GM12878 (cell line): Measurements from ENCODE around the gene GPR108. TPM values are rescaled to one million over a fixed set of nuclear protein-coding genes. Genes with fewer than 3 reads are reported as not detected.

Source experiments
- ATAC-seq: fragments of 200-7000 bp; cut with Tn5 transposase; 3 replicates; pipeline ENCODE4 v1.9.1; 2020; ENCODE audit warnings: mild to moderate bottlenecking, moderate library complexity
- BruUV-seq: library from RNA; stranded (reverse); fragments of 400-500 nt; replicated peaks from 2 replicates; lab custom pipeline; 2021; lab: Mats Ljungman, UMichigan
- CTCF ChIA-PET: fragments of 300-600 bp; sonication (Branson Sonifier 250); formaldehyde crosslinking; extraction: SDS; loops from one replicate; lab custom pipeline; 2021; ENCODE audit warnings: inconsistent platforms; lab: Yijun Ruan, JAX
- POLR2A ChIA-PET: fragments of 350-600 bp; formaldehyde crosslinking; extraction: SDS; loops from one replicate; lab custom pipeline; 2021; ENCODE audit warnings: inconsistent platforms; lab: Charles Lee
- RAD21 ChIA-PET: fragments of 300-600 bp; sonication (Branson Sonifier 250); formaldehyde crosslinking; loops from one replicate; lab custom pipeline; 2023; ENCODE audit warnings: antibody characterized with exemption; ENCODE audit not compliant: unreplicated experiment; lab: Charles Lee
- SMC1A ChIA-PET: fragments of 300-600 bp; sonication (Branson Sonifier 250); formaldehyde crosslinking; loops from one replicate; lab custom pipeline; 2023; ENCODE audit not compliant: unreplicated experiment, uncharacterized antibody; lab: Charles Lee
- DNase-seq: peaks from one replicate; pipeline ENCODE4 v3.0.0-alpha.2; 2011; ENCODE audit warnings: low read depth, low spot score
- FAIRE-seq: peaks from 3 replicates; lab custom pipeline; 2011; peaks lifted over from hg19 to GRCh38; lab: Jason Lieb, UNC
- H2AFZ ChIP-seq: 2 replicates; pipeline ENCODE4 v1.6.0; 2011; ENCODE audit warnings: low read depth, low read length, control low read depth; ENCODE audit not compliant: control insufficient read depth
- H3K27ac ChIP-seq: 2 replicates; pipeline ENCODE4 v1.5.1; 2011; ENCODE audit warnings: control low read depth; ENCODE audit not compliant: control insufficient read depth, insufficient read depth
- H3K27me3 ChIP-seq, 2 experiments: replicated peaks in 1 of 2; 2 replicates each; pipeline versions ENCODE4 v1.6.0 to v1.6.1; 2011; ENCODE audit warnings: low read length in 1 of 2; ENCODE audit not compliant: control insufficient read depth in 2 of 2, insufficient read depth in 2 of 2
- H3K36me3 ChIP-seq, 2 experiments: 2 replicates each; pipeline ENCODE4 v1.5.1; 2011; ENCODE audit warnings: low read length in 1 of 2; ENCODE audit not compliant: control insufficient read depth in 2 of 2, insufficient read depth in 2 of 2
- H3K4me1 ChIP-seq: 2 replicates; pipeline ENCODE4 v1.6.1; 2011; ENCODE audit warnings: mild to moderate bottlenecking, low read length, moderate library complexity, mixed read lengths; ENCODE audit not compliant: control insufficient read depth, insufficient read depth
- H3K4me2 ChIP-seq: 2 replicates; pipeline ENCODE4 v1.6.0; 2011; ENCODE audit warnings: control low read depth; ENCODE audit not compliant: control insufficient read depth, insufficient read depth
- H3K4me3 ChIP-seq: fragments of 200-600 bp; sonication (generic); 2 replicates; pipeline ENCODE4 v1.5.1; 2016
- H3K79me2 ChIP-seq: 2 replicates; pipeline ENCODE4 v1.6.0; 2011; ENCODE audit warnings: low read length; ENCODE audit not compliant: control insufficient read depth, insufficient read depth
- H3K9ac ChIP-seq: 2 replicates; pipeline ENCODE4 v1.8.0; 2011; ENCODE audit warnings: low read length, control low read depth, mixed read lengths; ENCODE audit not compliant: control insufficient read depth, insufficient read depth
- H3K9me3 ChIP-seq: replicated peaks from 3 replicates; pipeline ENCODE4 v1.5.1; 2011; ENCODE audit warnings: mild to moderate bottlenecking, low read length; ENCODE audit not compliant: control insufficient read depth, insufficient read depth
- H4K20me1 ChIP-seq: 2 replicates; pipeline ENCODE4 v1.6.0; 2011; ENCODE audit not compliant: control insufficient read depth, insufficient read depth
- CHD2 ChIP-seq: IDR thresholded peaks from 2 replicates; pipeline ENCODE4 v1.6.1; 2011; ENCODE audit warnings: low read depth, low read length, improper control_type of control experiment, borderline replicate concordance
- HDGF ChIP-seq: fragments of 450-650 bp; IDR thresholded peaks from 2 replicates; pipeline ENCODE4 v1.6.1; 2016; ENCODE audit warnings: antibody characterized with exemption
- KLF5 ChIP-seq: fragments of 450-650 bp; IDR thresholded peaks from 2 replicates; pipeline ENCODE4 v1.6.1; 2014; ENCODE audit warnings: mild to moderate bottlenecking; ENCODE audit not compliant: partially characterized antibody
- LARP7 ChIP-seq: fragments of 450-650 bp; IDR thresholded peaks from 2 replicates; pipeline ENCODE4 v1.6.1; 2017; ENCODE audit warnings: mild to moderate bottlenecking
- MEF2B ChIP-seq: fragments of 450-650 bp; IDR thresholded peaks from 2 replicates; pipeline ENCODE4 v1.6.1; 2018; ENCODE audit warnings: mild to moderate bottlenecking, moderate library complexity; ENCODE audit not compliant: partially characterized antibody, poor library complexity, severe bottlenecking
- NRF1 ChIP-seq: conservative IDR thresholded peaks from 2 replicates; pipeline ENCODE4 v1.6.1; 2011; ENCODE audit warnings: mild to moderate bottlenecking, low read depth, low read length, improper control_type of control experiment
- POU2F2 ChIP-seq: IDR thresholded peaks from 3 replicates; pipeline ENCODE4 v1.6.1; 2011; ENCODE audit warnings: low read depth, mild to moderate bottlenecking, low read length, borderline replicate concordance
- RB1 ChIP-seq: fragments of 450-650 bp; formaldehyde crosslinking; IDR thresholded peaks from 2 replicates; pipeline ENCODE4 v1.6.1; 2017; ENCODE audit warnings: mild to moderate bottlenecking, borderline replicate concordance
- RUNX3 ChIP-seq: IDR thresholded peaks from 2 replicates; pipeline ENCODE4 v1.6.1; 2012; ENCODE audit warnings: low read length, inconsistent platforms
- SMC3 ChIP-seq: IDR thresholded peaks from 2 replicates; pipeline ENCODE4 v1.6.1; 2011; ENCODE audit warnings: low read length, improper control_type of control experiment, borderline replicate concordance
- TCF12 ChIP-seq: IDR thresholded peaks from 2 replicates; pipeline ENCODE4 v1.6.1; 2011; ENCODE audit warnings: low read depth, mild to moderate bottlenecking, low read length
- ZNF274 ChIP-seq: IDR thresholded peaks from one replicate; pipeline ENCODE4 v1.8.0; 2011; ENCODE audit not compliant: insufficient read length, insufficient read depth
- WGBS: methylation state at CpG from one replicate; pipeline ENCODE4 v1.1.6; 2016; ENCODE audit warnings: low lambda C conversion rate; ENCODE audit not compliant: insufficient replicate concordance, insufficient coverage; ENCODE audit errors: missing lambda C conversion rate; 5-methylcytosine and 5-hydroxymethylcytosine counted together
- in situ Hi-C: fragments of 300-500 bp; cut with MboI; formaldehyde crosslinking; loops from 9 replicates; pipeline ENCODE4 v1.14.3; 2018; ENCODE audit warnings: mixed read lengths
- intact Hi-C: fragments of 100-400 bp; cut with micrococcal nuclease; formaldehyde crosslinking; loops from one replicate; pipeline ENCODE4 v1.14.2; 2022; ENCODE audit not compliant: unreplicated experiment
- polyA plus RNA-seq, 11 experiments: library from polyadenylated mRNA; depleted of rRNA in 4 of 11; unstranded in 6 of 11; stranded (reverse) in 5 of 11; fragments of >200 nt; fragmentation: Nextera tagmentation in 4 of 11; fragmentation: Illumina TruSeq in 1 of 11; extraction: Ambion mirVana in 4 of 11; extraction: Trizol in 1 of 11; gene quantifications; 1 replicate in 1 of 11; 2 replicates in 10 of 11; pipeline versions ENCODE4 v1.2.1 to v1.2.3, GENCODE V29; 2011 to 2016; ENCODE audit warnings: inconsistent platforms in 2 of 11, missing spikeins in 2 of 11, low read depth in 1 of 11
- total RNA-seq, 4 experiments: library from RNA; depleted of rRNA in 3 of 4; stranded (reverse); fragments of >200 nt in 3 of 4; fragmentation: Illumina TruSeq in 1 of 4; extraction: Trizol in 1 of 4; gene quantifications; 2 replicates each; pipeline versions ENCODE4 v1.2.1 to v1.2.3, GENCODE V29; 2013 to 2021
- TF ChIP-seq, protein P1 (sequence below): fragments of 450-650 bp; formaldehyde crosslinking; IDR thresholded peaks from 2 replicates; pipeline ENCODE4 v1.4.0; 2020; ENCODE audit warnings: mild to moderate bottlenecking, moderate library complexity
- TF ChIP-seq, protein P2 (sequence below): fragments of 450-650 bp; IDR thresholded peaks from 2 replicates; pipeline ENCODE4 v1.6.1; 2017; ENCODE audit warnings: borderline replicate concordance
- TF ChIP-seq, protein P3 (sequence below): fragments of 450-650 bp; IDR thresholded peaks from 2 replicates; pipeline ENCODE4 v1.6.1; 2017; ENCODE audit warnings: low read depth, mild to moderate bottlenecking, moderate library complexity

Gene GPR108
- total and polyA plus RNA-seq, 10 of the 15 experiments (the other 5 are each of a cell fraction or from before 2014, with no cell fraction given), result 4.4 to 87.2 (median 57.1) TPM

DNA sequence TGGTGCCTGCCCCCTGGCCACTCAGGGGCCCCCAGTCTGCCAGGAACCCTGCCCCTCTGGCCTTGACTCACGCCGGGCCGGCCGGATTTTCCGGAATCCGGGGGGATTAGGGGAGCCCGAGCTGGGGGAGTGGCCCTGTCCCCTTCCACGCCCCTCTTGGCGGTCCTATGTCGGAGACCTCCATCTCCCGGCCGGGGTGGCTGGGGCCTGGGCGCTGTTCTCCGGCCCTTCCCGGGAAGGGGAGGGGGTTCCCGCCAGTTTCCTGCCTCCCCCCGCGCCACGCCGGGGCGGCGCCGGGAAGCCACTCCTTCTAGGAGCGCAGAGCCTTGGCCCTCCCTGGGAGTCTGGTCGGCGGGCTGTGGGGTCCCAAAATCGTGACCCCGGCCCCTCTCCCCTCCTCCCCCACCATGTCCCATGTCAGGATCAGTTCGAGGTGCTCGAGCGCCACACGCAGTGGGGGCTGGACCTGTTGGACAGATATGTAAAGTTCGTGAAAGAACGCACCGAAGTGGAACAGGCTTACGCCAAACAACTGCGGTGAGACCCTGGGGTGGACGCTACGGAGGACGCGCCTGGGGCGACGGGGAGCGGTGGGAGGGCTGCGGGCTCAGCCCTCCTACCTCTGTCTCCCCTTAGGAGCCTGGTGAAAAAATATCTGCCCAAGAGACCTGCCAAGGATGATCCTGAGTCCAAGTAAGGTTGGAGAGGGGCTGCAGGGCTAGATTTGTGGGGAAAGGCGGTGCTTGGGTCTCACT lies 3.4 kb upstream of the GPR108 start:
- DNase-seq (no peak), ATAC-seq (peak; percentile 10), FAIRE-seq (peak; percentile 86)
- RAD21 ChIA-PET, result interaction anchor here (0.6 to 3.8 kb wide), 4 partner anchors 60 to 206 kb away, joined by 3 to 76 read pairs (median 4); no protein-coding TSS in a partner anchor
- POLR2A ChIA-PET, result interaction anchor here (0.7 to 1.4 kb wide), 3 partner anchors 27 to 63 kb away, joined by 3 to 7 read pairs (median 3); partner anchors contain the start of gene VAV1
- Histone ChIP-seq H3K79me2 (peaks cover 36% of the 10 kb centered on the region), H3K36me3 (peaks cover 6 to 11% of the 10 kb centered on the region in 2 experiments; a peak in 3 of 4 replicates), H3K4me2 (peak overlapping the region; percentile 95), H4K20me1 (no peaks in the 10 kb centered on the region), H3K4me1 (peaks cover 24% of the 10 kb centered on the region), H3K4me3 (peak overlapping the region; percentile 100), H3K9ac (peak overlapping the region; percentile 90), H3K27me3 (no peaks in the 10 kb centered on the region), H3K27ac (peak overlapping the region; percentile 92), H2AFZ (peak overlapping the region; percentile 55), H3K9me3 (no peaks in the 10 kb centered on the region)
- 1% methylated on average over 24 of the region's 46 CpGs for WGBS
- intact Hi-C loops (no loop called here), in situ Hi-C loops (no loop called here)
- CTCF ChIA-PET, result interaction anchor here (0.6 to 5.5 kb wide), 3 partner anchors 29 to 123 kb away, joined by 3 to 104 read pairs (median 5); no protein-coding TSS in a partner anchor
- no TSS peak for BruUV-seq
- SMC1A ChIA-PET, result interaction anchor here (1.3 to 3.5 kb wide), 3 partner anchors 60 to 123 kb away, joined by 3 to 55 read pairs (median 5); no protein-coding TSS in a partner anchor
- TF ChIP-seq, protein P1, sequence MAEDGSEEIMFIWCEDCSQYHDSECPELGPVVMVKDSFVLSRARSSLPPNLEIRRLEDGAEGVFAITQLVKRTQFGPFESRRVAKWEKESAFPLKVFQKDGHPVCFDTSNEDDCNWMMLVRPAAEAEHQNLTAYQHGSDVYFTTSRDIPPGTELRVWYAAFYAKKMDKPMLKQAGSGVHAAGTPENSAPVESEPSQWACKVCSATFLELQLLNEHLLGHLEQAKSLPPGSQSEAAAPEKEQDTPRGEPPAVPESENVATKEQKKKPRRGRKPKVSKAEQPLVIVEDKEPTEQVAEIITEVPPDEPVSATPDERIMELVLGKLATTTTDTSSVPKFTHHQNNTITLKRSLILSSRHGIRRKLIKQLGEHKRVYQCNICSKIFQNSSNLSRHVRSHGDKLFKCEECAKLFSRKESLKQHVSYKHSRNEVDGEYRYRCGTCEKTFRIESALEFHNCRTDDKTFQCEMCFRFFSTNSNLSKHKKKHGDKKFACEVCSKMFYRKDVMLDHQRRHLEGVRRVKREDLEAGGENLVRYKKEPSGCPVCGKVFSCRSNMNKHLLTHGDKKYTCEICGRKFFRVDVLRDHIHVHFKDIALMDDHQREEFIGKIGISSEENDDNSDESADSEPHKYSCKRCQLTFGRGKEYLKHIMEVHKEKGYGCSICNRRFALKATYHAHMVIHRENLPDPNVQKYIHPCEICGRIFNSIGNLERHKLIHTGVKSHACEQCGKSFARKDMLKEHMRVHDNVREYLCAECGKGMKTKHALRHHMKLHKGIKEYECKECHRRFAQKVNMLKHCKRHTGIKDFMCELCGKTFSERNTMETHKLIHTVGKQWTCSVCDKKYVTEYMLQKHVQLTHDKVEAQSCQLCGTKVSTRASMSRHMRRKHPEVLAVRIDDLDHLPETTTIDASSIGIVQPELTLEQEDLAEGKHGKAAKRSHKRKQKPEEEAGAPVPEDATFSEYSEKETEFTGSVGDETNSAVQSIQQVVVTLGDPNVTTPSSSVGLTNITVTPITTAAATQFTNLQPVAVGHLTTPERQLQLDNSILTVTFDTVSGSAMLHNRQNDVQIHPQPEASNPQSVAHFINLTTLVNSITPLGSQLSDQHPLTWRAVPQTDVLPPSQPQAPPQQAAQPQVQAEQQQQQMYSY (CRISPR knock-in tag), result no peak
- TF ChIP-seq MEF2B (peak; percentile 13), CHD2 (no peak), NRF1 (no peak), LARP7 (0 out of 2 replicates have a peak, but pooled peaks have one; percentile 12), RB1 (no peak), KLF5 (peak; percentile 51), POU2F2 (peak; percentile 46; the same call in 1 of the 3 replicates), TCF12 (no peak), ZNF274 (no peak), RUNX3 (no peak; the same call in 1 of the 2 replicates), SMC3 (no peak; the same call in 1 of the 2 replicates), HDGF (peak; percentile 54; the same call in 1 of the 2 replicates)
- TF ChIP-seq, protein P2, sequence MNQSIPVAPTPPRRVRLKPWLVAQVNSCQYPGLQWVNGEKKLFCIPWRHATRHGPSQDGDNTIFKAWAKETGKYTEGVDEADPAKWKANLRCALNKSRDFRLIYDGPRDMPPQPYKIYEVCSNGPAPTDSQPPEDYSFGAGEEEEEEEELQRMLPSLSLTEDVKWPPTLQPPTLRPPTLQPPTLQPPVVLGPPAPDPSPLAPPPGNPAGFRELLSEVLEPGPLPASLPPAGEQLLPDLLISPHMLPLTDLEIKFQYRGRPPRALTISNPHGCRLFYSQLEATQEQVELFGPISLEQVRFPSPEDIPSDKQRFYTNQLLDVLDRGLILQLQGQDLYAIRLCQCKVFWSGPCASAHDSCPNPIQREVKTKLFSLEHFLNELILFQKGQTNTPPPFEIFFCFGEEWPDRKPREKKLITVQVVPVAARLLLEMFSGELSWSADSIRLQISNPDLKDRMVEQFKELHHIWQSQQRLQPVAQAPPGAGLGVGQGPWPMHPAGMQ, result no peak
- TF ChIP-seq, protein P3, sequence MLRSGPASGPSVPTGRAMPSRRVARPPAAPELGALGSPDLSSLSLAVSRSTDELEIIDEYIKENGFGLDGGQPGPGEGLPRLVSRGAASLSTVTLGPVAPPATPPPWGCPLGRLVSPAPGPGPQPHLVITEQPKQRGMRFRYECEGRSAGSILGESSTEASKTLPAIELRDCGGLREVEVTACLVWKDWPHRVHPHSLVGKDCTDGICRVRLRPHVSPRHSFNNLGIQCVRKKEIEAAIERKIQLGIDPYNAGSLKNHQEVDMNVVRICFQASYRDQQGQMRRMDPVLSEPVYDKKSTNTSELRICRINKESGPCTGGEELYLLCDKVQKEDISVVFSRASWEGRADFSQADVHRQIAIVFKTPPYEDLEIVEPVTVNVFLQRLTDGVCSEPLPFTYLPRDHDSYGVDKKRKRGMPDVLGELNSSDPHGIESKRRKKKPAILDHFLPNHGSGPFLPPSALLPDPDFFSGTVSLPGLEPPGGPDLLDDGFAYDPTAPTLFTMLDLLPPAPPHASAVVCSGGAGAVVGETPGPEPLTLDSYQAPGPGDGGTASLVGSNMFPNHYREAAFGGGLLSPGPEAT, result no peak; the same call in 1 of the 2 replicates
